HEK293T (cell line): ENCODE measurements around the gene GBA3.

Source experiments
- ARNT ChIP-seq: fragments of 450-650 bp; IDR thresholded peaks from 2 replicates; pipeline ENCODE4 v1.6.1; 2017; ENCODE audit warnings: mild to moderate bottlenecking
- BHLHE40 ChIP-seq: fragments of 450-650 bp; IDR thresholded peaks from 2 replicates; pipeline ENCODE4 v1.6.1; 2016; ENCODE audit warnings: mild to moderate bottlenecking, moderate library complexity, borderline replicate concordance
- FOXA1 ChIP-seq: fragments of 450-650 bp; IDR thresholded peaks from 2 replicates; pipeline ENCODE4 v1.6.1; 2016; ENCODE audit warnings: mild to moderate bottlenecking
- FOXK2 ChIP-seq: fragments of 450-650 bp; IDR thresholded peaks from 2 replicates; pipeline ENCODE4 v1.6.1; 2016; ENCODE audit warnings: mild to moderate bottlenecking
- FOXM1 ChIP-seq: fragments of 450-650 bp; IDR thresholded peaks from 2 replicates; pipeline ENCODE4 v1.6.1; 2017; ENCODE audit warnings: mild to moderate bottlenecking, borderline replicate concordance
- HDGF ChIP-seq: fragments of 450-650 bp; IDR thresholded peaks from 2 replicates; pipeline ENCODE4 v1.6.1; 2017; ENCODE audit warnings: antibody characterized with exemption, borderline replicate concordance
- L3MBTL2 ChIP-seq: fragments of 450-650 bp; conservative IDR thresholded peaks from 2 replicates; pipeline ENCODE4 v1.6.1; 2016; ENCODE audit warnings: mild to moderate bottlenecking
- LEF1 ChIP-seq: fragments of 450-650 bp; IDR thresholded peaks from 2 replicates; pipeline ENCODE4 v1.6.1; 2017; ENCODE audit warnings: mild to moderate bottlenecking, borderline replicate concordance
- SP1 ChIP-seq: fragments of 450-650 bp; IDR thresholded peaks from 2 replicates; pipeline ENCODE4 v1.6.1; 2017
- SUZ12 ChIP-seq: fragments of 450-650 bp; IDR thresholded peaks from 2 replicates; pipeline ENCODE4 v1.6.1; 2016; ENCODE audit warnings: mild to moderate bottlenecking
- TARDBP ChIP-seq: fragments of 450-650 bp; IDR thresholded peaks from 2 replicates; pipeline ENCODE4 v1.6.1; 2016
- ZNF384 ChIP-seq: fragments of 450-650 bp; IDR thresholded peaks from 2 replicates; pipeline ENCODE4 v1.6.1; 2016

DNA sequence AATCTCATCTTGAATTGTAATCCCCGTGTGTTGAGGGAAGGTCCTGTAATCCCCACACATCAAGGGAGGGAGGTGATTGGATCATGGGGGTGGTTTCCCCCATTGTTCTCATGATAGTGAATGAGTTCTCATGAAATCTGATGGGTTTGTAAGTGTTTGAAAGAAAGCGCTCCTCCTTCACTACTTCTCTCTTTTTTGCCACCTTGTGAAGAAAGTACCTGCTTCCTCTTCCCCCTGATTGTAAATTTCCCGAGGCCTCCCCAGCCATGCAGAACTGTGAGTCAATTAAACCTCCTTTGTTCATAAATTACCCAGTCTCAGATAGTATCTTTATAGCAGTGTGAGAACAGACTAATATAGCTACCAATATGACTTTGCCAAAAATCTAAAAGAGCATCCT lies 41.1 kb downstream of the GBA3 start:
- TF ChIP-seq FOXM1, result no peak
- no peak for TF ChIP-seq BHLHE40
- no peak for TF ChIP-seq SUZ12
- TF ChIP-seq ZNF384, result no peak
- no peak for TF ChIP-seq SP1
- no peak for TF ChIP-seq ARNT
- no peak for TF ChIP-seq FOXK2
- no peak for TF ChIP-seq TARDBP
- no peak for TF ChIP-seq HDGF
- no peak for TF ChIP-seq LEF1
- TF ChIP-seq L3MBTL2, result no peak
- no peak for TF ChIP-seq FOXA1
